ENCODE measurements around the gene OXLD1. TPM values are rescaled to one million over a fixed set of nuclear protein-coding genes. Genes with fewer than 3 reads are reported as not detected.
A peak's percentile ranks its signal among the peaks of the same experiment; 100 is the strongest.

Gene OXLD1
- 10 to 100 TPM; 15.5 to 32.2 (median 22.2) TPM for total RNA-seq

DNA sequence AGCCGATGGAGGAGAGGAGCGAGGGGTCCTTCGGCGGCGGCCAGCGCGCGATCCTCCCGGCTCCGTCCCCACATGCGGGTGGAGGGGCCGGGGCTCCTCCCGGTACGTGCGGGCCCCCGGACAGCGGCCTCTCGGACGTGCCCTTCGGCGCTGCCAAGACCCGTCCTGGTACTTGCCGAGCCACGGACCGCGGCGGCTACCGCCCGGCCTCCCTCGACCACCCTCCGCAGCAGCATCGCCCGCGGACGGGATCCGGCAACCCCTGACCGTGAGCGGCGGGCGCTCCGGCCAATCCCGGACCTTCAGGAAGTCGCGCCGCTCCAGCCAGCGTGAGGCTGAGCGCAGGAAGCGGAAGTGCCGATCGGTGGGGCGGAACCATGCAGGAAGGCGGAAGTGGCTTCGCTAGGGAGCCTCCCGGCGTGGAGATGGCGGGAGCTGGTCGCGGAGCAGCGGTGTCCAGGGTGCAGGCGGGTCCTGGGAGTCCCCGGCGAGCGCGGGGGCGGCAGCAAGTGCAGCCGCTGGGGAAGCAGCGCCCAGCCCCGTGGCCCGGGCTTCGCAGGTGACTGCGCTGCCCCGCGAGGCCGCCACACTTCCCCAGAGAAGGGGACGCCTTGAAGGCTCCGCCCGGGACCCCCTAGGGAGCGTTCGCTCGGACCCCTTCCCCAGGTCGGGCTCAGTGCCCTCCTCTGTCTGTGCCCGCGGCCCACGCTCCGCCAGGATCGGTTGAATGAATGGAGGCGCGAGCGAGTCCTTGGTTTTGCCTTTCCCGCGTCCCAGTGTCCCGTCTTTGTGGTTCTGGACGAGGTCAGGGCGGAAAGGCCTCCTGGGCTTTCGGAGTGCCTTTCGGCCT is at the start of gene OXLD1, which contains the start of gene CCDC137:
Gene OXLD1, minus strand, starts transcription at position 264 of the 850 bp plus-strand sequence. Its CDS starts 28 bp downstream, at position 236.
Gene CCDC137, plus strand, starts transcription at position 396 of the 850 bp plus-strand sequence. Its CDS starts 30 bp downstream, at position 426.
- intact Hi-C loops (cut with DNase I; ENCODE audit: low total_unique reads): loop anchor here (1.0 to 2.0 kb wide), 2 partner anchors 17 to 30 kb away; partner anchors contain the start of genes ARL16, NPLOC4 and TSPAN10
- in situ Hi-C loops (cut with MboI; ENCODE audit: low sequenced_read_pairs in 4 of 4): no loop called here
- Histone ChIP-seq H3K27me3 (no peaks in the 10 kb centered on the region), H3K27ac (peak within 1 kb of the TSS; percentile 73 to 87 (median 84)), H3K9me3 (no peaks in the 10 kb centered on the region), H3K4me1 (peaks cover 19 to 21% of the 10 kb centered on the region in 2 donors), H3K36me3 (peaks cover 0 to 35% of the 10 kb centered on the region in 2 donors), H3K4me3 (peak within 1 kb of the TSS; percentile 78 to 97 (median 88))
- TF ChIP-seq, protein P1, sequence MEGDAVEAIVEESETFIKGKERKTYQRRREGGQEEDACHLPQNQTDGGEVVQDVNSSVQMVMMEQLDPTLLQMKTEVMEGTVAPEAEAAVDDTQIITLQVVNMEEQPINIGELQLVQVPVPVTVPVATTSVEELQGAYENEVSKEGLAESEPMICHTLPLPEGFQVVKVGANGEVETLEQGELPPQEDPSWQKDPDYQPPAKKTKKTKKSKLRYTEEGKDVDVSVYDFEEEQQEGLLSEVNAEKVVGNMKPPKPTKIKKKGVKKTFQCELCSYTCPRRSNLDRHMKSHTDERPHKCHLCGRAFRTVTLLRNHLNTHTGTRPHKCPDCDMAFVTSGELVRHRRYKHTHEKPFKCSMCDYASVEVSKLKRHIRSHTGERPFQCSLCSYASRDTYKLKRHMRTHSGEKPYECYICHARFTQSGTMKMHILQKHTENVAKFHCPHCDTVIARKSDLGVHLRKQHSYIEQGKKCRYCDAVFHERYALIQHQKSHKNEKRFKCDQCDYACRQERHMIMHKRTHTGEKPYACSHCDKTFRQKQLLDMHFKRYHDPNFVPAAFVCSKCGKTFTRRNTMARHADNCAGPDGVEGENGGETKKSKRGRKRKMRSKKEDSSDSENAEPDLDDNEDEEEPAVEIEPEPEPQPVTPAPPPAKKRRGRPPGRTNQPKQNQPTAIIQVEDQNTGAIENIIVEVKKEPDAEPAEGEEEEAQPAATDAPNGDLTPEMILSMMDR (IDR thresholded peaks at IDR 0.05 in 4 of 5, conservative IDR thresholded peaks at IDR 0.05 in 1 of 5): no peak
- TF ChIP-seq POLR2A (IDR thresholded peaks at IDR 0.05): peak; percentile 69 to 88
- DNase-seq (peak; percentile 93), ATAC-seq (peak; percentile 97 to 98)

DNA sequence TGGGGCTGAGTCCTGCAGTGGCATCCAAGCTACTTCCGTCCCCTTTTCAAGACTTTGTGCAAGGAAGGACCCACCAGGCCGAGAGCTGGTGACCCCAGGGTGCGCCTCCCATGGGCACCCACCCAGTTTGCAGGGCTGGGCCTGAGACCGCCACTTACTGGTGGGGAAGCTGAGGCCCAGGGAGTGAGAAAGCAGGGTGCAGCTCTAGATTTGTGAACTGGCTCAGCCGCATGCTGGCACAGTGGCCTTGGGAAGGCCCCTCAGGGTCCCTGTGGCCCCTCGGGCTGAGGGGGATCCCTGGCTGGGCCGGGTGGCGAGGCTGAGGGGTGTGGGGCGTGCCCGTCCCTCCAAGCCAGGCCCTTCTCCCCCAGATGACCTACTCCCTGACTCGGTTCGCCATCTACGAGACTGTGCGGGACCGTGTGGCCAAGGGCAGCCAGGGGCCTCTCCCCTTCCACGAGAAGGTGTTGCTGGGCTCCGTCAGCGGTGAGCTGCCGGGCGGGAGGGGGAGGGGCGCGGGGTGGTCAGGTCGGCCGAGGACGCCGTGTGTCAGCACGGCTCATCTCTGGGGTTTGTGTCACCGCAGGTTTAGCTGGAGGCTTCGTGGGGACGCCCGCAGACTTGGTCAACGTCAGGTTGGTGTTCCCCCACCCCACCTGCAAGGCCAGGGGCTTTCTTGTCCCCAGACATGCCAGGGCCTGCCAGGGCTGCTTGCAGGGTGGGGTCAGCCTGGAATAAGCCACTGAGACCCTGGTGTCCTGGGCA is 48.9 kb upstream of the OXLD1 start:
- DNase-seq (no peak), ATAC-seq (no peak)
- H3K27ac ChIP-seq: no peak overlapping the region
- intact Hi-C loops (cut with DNase I; ENCODE audit: low total_unique reads) (no loop called here), in situ Hi-C loops (cut with MboI; ENCODE audit: low sequenced_read_pairs in 4 of 4) (no loop called here)
- TF ChIP-seq POLR2A (IDR thresholded peaks at IDR 0.05): no peak
- TF ChIP-seq, protein P1 (IDR thresholded peaks at IDR 0.05 in 4 of 5, conservative IDR thresholded peaks at IDR 0.05 in 1 of 5): no peak
- no peaks in the 10 kb centered on the region for H3K27me3 ChIP-seq
- H3K9me3 ChIP-seq: no peaks in the 10 kb centered on the region
- H3K4me3 ChIP-seq: no peak overlapping the region
- peaks cover 21 to 26% of the 10 kb centered on the region in 2 donors for H3K4me1 ChIP-seq
- no peaks in the 10 kb centered on the region for H3K36me3 ChIP-seq

DNA sequence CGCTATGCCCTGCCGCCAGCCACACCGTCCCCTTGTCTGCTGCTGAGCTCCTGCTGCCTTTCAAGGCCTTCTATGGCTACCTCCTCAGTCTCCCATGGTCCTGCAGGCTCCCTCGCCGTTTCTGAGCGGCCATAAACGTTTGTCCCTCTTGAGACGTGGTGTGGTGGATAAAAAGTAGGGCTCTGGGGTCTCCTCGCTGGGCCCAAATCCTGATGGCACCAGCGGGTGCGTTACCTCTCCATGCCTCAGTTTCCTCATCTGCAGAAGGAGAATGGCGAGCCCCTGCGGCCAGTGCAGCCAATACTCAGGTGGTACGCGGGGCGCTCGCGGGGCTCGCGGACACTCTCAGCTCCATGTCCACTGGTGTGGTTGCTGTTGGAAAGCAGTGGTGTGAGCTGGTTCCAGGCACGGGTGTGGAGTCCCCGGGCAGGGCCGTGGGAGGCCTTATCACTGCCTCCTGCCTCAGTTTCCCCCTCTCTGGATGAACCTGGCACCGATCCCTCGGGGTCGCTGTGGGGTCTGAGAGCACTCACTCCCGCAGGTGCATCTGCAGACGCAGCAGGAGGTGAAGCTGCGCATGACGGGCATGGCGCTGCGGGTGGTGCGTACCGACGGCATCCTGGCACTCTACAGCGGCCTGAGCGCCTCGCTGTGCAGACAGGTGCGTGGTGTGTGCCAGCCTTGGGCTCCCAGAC is 48.2 kb upstream of the OXLD1 start:
- ATAC-seq (no peak), DNase-seq (no peak)
- intact Hi-C loops (cut with DNase I; ENCODE audit: low total_unique reads) (loop anchor here (5.0 kb wide), 1 partner anchor 37 kb away; no protein-coding TSS in a partner anchor), in situ Hi-C loops (cut with MboI; ENCODE audit: low sequenced_read_pairs in 4 of 4) (no loop called here)
- H3K36me3 ChIP-seq: no peaks in the 10 kb centered on the region
- H3K27me3 ChIP-seq: no peaks in the 10 kb centered on the region
- no peak for TF ChIP-seq POLR2A (IDR thresholded peaks at IDR 0.05)
- TF ChIP-seq, protein P1 (IDR thresholded peaks at IDR 0.05 in 4 of 5, conservative IDR thresholded peaks at IDR 0.05 in 1 of 5): no peak
- H3K4me1 ChIP-seq: peaks cover 23 to 31% of the 10 kb centered on the region in 2 donors
- H3K4me3 ChIP-seq: no peak overlapping the region
- H3K27ac ChIP-seq: no peak overlapping the region
- H3K9me3 ChIP-seq: no peaks in the 10 kb centered on the region

Data from gastrocnemius medialis (tissue), 4 donors.